Mesendoderm (in vitro differentiated cells): ENCODE results near the gene BAZ2B.

Source experiments
- DNase-seq: peaks from one replicate; pipeline ENCODE4 v3.0.0; 2013
- H2AK5ac ChIP-seq: 2 replicates; pipeline ENCODE4 v1.6.1; 2013; ENCODE audit warnings: low read length, inconsistent platforms
- H2BK120ac ChIP-seq: 2 replicates; pipeline ENCODE4 v1.6.1; 2013; ENCODE audit warnings: low read depth, mild to moderate bottlenecking, low read length, moderate library complexity, mixed read lengths
- H2BK15ac ChIP-seq: replicated peaks from 2 replicates; pipeline ENCODE4 v1.6.1; 2013; ENCODE audit warnings: low read depth, mild to moderate bottlenecking, moderate library complexity
- H2BK5ac ChIP-seq: 2 replicates; pipeline ENCODE4 v1.6.1; 2013; ENCODE audit warnings: low read length, inconsistent platforms
- H3K18ac ChIP-seq: 2 replicates; pipeline ENCODE4 v1.6.1; 2013; ENCODE audit warnings: mild to moderate bottlenecking, low read length, mixed read lengths
- H3K23ac ChIP-seq: one replicate; pipeline ENCODE4 v1.6.1; 2013; ENCODE audit warnings: low read length
- H3K27ac ChIP-seq: 2 replicates; pipeline ENCODE4 v1.5.1; 2013; ENCODE audit warnings: low read depth, mild to moderate bottlenecking, inconsistent platforms, low read length, moderate library complexity
- H3K27me3 ChIP-seq: 2 replicates; pipeline ENCODE4 v1.6.1; 2013; ENCODE audit warnings: low read length, control low read depth, mild to moderate bottlenecking, inconsistent platforms; ENCODE audit not compliant: insufficient read depth, poor library complexity
- H3K36me3 ChIP-seq: 2 replicates; pipeline ENCODE4 v1.6.1; 2013; ENCODE audit warnings: low read length, inconsistent platforms; ENCODE audit not compliant: control insufficient read depth, insufficient read depth
- H3K4ac ChIP-seq: one replicate; pipeline ENCODE4 v1.6.1; 2013; ENCODE audit warnings: low read depth, mild to moderate bottlenecking, low read length, moderate library complexity
- H3K4me1 ChIP-seq: 2 replicates; pipeline ENCODE4 v1.6.1; 2013; ENCODE audit warnings: low read depth, low read length, inconsistent platforms; ENCODE audit not compliant: control insufficient read depth
- H3K4me2 ChIP-seq: 2 replicates; pipeline ENCODE4 v1.6.1; 2013; ENCODE audit warnings: low read length
- H3K4me3 ChIP-seq: 2 replicates; pipeline ENCODE4 v1.5.1; 2013; ENCODE audit warnings: mild to moderate bottlenecking, low read length
- H3K56ac ChIP-seq: one replicate; pipeline ENCODE4 v1.6.1; 2013; ENCODE audit warnings: low read length
- H3K79me1 ChIP-seq: 2 replicates; pipeline ENCODE4 v1.6.1; 2013; ENCODE audit warnings: low read length, inconsistent platforms
- H3K79me2 ChIP-seq: 2 replicates; pipeline ENCODE4 v1.6.1; 2013; ENCODE audit warnings: mild to moderate bottlenecking, low read length; ENCODE audit not compliant: control insufficient read depth, insufficient read depth
- H3K9ac ChIP-seq: 2 replicates; pipeline ENCODE4 v1.6.1; 2013; ENCODE audit warnings: low read length, inconsistent platforms
- H4K5ac ChIP-seq: one replicate; pipeline ENCODE4 v1.6.1; 2013; ENCODE audit warnings: low read length
- H4K8ac ChIP-seq: one replicate; pipeline ENCODE4 v1.6.1; 2013; ENCODE audit warnings: low read depth, mild to moderate bottlenecking, control low read depth, low read length, moderate library complexity
- WGBS: extraction: QIAGEN DNeasy Blood & Tissue Kit; methylation state at CpG from one replicate; pipeline ENCODE4 v1.1.7; 2013; ENCODE audit warnings: low lambda C conversion rate, missing lambda C conversion rate; ENCODE audit not compliant: insufficient coverage; ENCODE audit errors: extremely low coverage; 5-methylcytosine and 5-hydroxymethylcytosine counted together

The BAZ2B gene

DNA sequence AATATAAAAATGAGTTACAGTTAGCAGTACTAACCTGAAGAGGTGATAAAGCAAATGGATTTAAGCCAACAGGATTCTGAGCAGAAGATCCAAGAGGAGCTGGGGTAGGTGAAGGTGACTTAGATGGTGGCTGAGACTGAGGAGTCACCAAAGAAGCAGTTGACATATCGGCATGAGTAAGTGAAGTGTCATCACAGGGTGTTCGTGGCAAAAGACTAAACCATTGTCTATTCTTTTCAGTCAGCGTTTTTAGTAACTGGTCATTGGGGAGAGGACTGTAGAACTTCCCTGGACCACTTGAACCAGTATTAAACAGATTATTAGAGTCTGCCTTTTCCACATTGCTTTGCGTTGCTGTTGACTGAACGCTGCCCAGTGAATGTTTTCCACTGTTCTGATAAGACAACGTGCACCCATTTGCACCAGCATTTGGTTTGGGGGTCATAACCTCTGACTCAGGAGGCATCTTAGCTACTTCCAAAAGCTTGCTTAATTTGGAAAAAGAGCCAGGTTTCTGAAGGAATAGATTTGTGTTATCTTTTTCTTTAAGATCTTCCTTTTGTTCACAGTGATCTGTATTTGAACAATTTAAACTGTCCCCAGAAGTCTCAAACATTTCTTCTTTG, 266.6 kb downstream of the BAZ2B start:
- DNase-seq, result no peak
- Histone ChIP-seq H3K36me3 (no peaks in the 10 kb centered on the region), H3K56ac (no peak overlapping the region), H2BK120ac (no peak overlapping the region), H3K4me1 (no peaks in the 10 kb centered on the region), H2BK15ac (no peak overlapping the region), H4K5ac (no peak overlapping the region), H3K9ac (no peak overlapping the region), H4K8ac (no peak overlapping the region), H3K18ac (no peak overlapping the region), H3K79me1 (no peaks in the 10 kb centered on the region), H3K23ac (no peak overlapping the region), H3K4me2 (no peak overlapping the region), H2AK5ac (no peak overlapping the region), H2BK5ac (no peak overlapping the region), H3K27me3 (no peaks in the 10 kb centered on the region), H3K4me3 (no peak overlapping the region), H3K4ac (no peak overlapping the region), H3K27ac (no peak overlapping the region), H3K79me2 (no peaks in the 10 kb centered on the region)
- WGBS, result no CpG with 5 or more reads among the region's 6 CpGs

DNA sequence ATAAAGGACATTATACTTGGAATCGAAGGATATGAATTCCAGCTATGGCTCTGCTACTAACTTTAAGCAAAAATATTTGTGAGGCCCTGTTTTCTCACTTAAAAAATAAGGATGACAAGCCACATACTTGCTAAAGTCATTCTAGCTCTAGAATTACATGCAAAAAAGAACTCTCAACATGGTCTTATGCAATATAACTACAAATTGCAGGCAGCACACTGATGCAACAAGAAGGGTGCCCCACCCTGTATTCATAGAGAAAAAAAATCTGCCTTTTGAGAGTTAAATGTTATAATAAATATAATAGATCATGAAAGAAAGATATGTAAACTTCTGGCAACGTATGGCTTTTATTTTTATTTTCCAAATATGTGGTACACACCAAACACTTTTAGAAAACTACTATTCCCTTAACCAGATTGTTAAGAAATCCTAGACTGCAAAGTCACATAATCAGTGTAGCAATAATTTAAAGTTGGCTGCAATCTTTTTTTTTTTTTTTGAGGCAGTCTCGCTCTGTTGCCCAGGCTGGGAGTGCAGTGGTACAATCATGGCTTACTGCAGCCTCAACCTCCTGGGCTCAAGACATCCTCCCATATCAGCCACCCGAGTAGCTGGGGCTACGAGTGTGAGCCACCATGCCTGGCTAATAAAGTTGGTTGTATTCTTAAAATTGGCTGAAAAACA, 289.6 kb downstream of the BAZ2B start:
- H3K4me1 ChIP-seq, result no peaks in the 10 kb centered on the region
- H2AK5ac ChIP-seq, result no peak overlapping the region
- H3K27me3 ChIP-seq, result no peaks in the 10 kb centered on the region
- H3K4me3 ChIP-seq, result no peak overlapping the region
- no peak overlapping the region for H3K56ac ChIP-seq
- H3K27ac ChIP-seq, result no peak overlapping the region
- no CpG with 5 or more reads among the region's 5 CpGs for WGBS
- H4K8ac ChIP-seq, result no peak overlapping the region
- H3K4ac ChIP-seq, result no peak overlapping the region
- H3K79me1 ChIP-seq, result no peaks in the 10 kb centered on the region
- H3K79me2 ChIP-seq, result no peaks in the 10 kb centered on the region
- H2BK15ac ChIP-seq, result no peak overlapping the region
- no peak overlapping the region for H3K9ac ChIP-seq
- H2BK120ac ChIP-seq, result no peak overlapping the region
- H3K4me2 ChIP-seq, result no peak overlapping the region
- no peak for DNase-seq
- no peaks in the 10 kb centered on the region for H3K36me3 ChIP-seq
- H4K5ac ChIP-seq, result no peak overlapping the region
- H2BK5ac ChIP-seq, result no peak overlapping the region
- H3K23ac ChIP-seq, result no peak overlapping the region
- H3K18ac ChIP-seq, result no peak overlapping the region

- no peak overlapping the region for H2BK5ac ChIP-seq
- no peaks in the 10 kb centered on the region for H3K4me1 ChIP-seq
- H3K9ac ChIP-seq, result no peak overlapping the region
- no peak overlapping the region for H2BK120ac ChIP-seq
- H3K27ac ChIP-seq, result no peak overlapping the region
- no peak overlapping the region for H3K56ac ChIP-seq
- H3K79me2 ChIP-seq, result no peaks in the 10 kb centered on the region
- no peak overlapping the region for H3K4ac ChIP-seq
- no peak overlapping the region for H3K23ac ChIP-seq
- no peak overlapping the region for H3K4me3 ChIP-seq
- H3K79me1 ChIP-seq, result no peaks in the 10 kb centered on the region
- no peak overlapping the region for H2AK5ac ChIP-seq
- no peaks in the 10 kb centered on the region for H3K27me3 ChIP-seq
- H4K8ac ChIP-seq, result no peak overlapping the region
- H3K36me3 ChIP-seq, result no peaks in the 10 kb centered on the region
- DNase-seq, result no peak
- H3K4me2 ChIP-seq, result no peak overlapping the region
- no peak overlapping the region for H2BK15ac ChIP-seq
- H3K18ac ChIP-seq, result no peak overlapping the region
- H4K5ac ChIP-seq, result no peak overlapping the region
These were observed 293.9 kb downstream of the BAZ2B start for GRCh38 chr2:159322419-159322818.

- H3K4ac ChIP-seq, result no peak overlapping the region
These were observed 298.8 kb downstream of the BAZ2B start for GRCh38 chr2:159317392-159318088.

DNA sequence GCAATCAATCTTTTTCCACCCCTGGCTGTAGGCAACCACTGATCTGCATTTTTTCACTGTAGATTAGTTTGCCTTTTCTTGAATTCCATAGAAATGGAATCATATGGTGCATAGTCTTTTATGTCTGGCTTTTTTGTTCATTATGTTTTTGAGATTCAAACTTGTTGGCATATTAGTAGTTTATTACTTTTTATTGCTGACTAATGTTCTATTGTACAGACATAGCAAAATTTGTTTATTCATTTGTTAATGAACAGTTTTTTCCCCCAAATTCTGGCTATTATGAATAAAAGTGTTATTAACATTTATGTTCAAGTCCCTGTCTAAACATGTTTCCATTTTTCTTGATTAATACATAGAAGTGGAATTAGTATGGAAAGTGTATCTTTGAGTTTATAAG, 308.4 kb downstream of the BAZ2B start:
- Histone ChIP-seq H2BK15ac (no peak overlapping the region), H3K18ac (no peak overlapping the region), H3K4ac (no peak overlapping the region), H2BK120ac (no peak overlapping the region), H3K27ac (no peak overlapping the region), H3K56ac (no peak overlapping the region), H3K4me3 (no peak overlapping the region), H3K27me3 (no peaks in the 10 kb centered on the region), H3K4me2 (no peak overlapping the region), H3K4me1 (no peaks in the 10 kb centered on the region), H4K8ac (no peak overlapping the region), H3K23ac (no peak overlapping the region), H3K9ac (no peak overlapping the region), H3K36me3 (no peaks in the 10 kb centered on the region), H3K79me2 (no peaks in the 10 kb centered on the region), H4K5ac (no peak overlapping the region), H2BK5ac (no peak overlapping the region), H3K79me1 (no peaks in the 10 kb centered on the region), H2AK5ac (no peak overlapping the region)
- DNase-seq, result no peak

More at GRCh38 chr2:159317392-159318088, 298.8 kb downstream of the BAZ2B start:
- WGBS, result no CpG with 5 or more reads among the region's 3 CpGs
- H2BK15ac ChIP-seq, result no peak overlapping the region
- H4K5ac ChIP-seq, result no peak overlapping the region
- H3K36me3 ChIP-seq, result no peaks in the 10 kb centered on the region
- no peak overlapping the region for H3K4me2 ChIP-seq
- no peak overlapping the region for H2AK5ac ChIP-seq
- no peak overlapping the region for H3K9ac ChIP-seq
- no peak overlapping the region for H3K27ac ChIP-seq
- H2BK120ac ChIP-seq, result no peak overlapping the region
- no peaks in the 10 kb centered on the region for H3K4me1 ChIP-seq
- no peak for DNase-seq
- no peaks in the 10 kb centered on the region for H3K79me1 ChIP-seq
- H3K79me2 ChIP-seq, result no peaks in the 10 kb centered on the region
- no peak overlapping the region for H2BK5ac ChIP-seq
- H3K4me3 ChIP-seq, result no peak overlapping the region
- H4K8ac ChIP-seq, result no peak overlapping the region
- H3K27me3 ChIP-seq, result no peaks in the 10 kb centered on the region
- H3K56ac ChIP-seq, result no peak overlapping the region
- no peak overlapping the region for H3K18ac ChIP-seq
- H3K23ac ChIP-seq, result no peak overlapping the region
